ENCODE data around the gene CFAP161. TPM values are rescaled to one million over a fixed set of nuclear protein-coding genes. Genes with fewer than 3 reads are reported as not detected.
"Not testable (repeated sequence)": the region's sequence is repeated elsewhere in the genome, so short reads cannot be mapped to it uniquely, and the experiment has no call there.

The CFAP161 gene
- total RNA-seq, 1 donor from 2014 or later: 0.36 TPM

DNA sequence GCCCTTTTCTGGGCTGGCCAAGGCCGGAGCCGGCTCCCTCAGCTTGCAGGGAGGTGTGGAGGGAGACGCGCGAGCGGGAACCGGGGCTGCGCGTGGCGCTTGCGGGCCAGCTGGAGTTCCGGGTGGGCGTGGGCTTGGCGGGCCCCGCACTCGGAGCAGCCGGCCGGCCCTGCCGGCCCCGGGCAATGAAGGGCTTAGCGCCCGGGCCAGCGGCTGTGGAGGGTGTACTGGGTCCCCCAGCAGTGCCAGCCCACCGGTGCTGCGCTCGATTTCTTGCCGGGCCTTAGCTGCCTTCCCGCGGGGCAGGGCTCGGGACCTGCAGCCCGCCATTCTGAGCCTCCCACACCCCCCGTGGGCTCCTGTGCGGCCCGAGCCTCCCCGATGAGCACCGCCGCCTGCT lies 24.5 kb downstream of the CFAP161 start:
- ATAC-seq: not testable (repeated sequence)

GRCh38 chr15:81160312-81161159 lies 26.5 kb downstream of the CFAP161 start:
- ATAC-seq: peak; percentile 7

GRCh38 chr15:81161160-81161673 lies 27.1 kb downstream of the CFAP161 start:
- ATAC-seq: no peak

- no peak for ATAC-seq
Measured at GRCh38 chr15:81161851-81162250, 27.8 kb downstream of the CFAP161 start.

GRCh38 chr15:81163961-81164800 lies 30.1 kb downstream of the CFAP161 start:
- ATAC-seq: no peak

GRCh38 chr15:81165535-81165934 lies 31.5 kb downstream of the CFAP161 start:
- peak; percentile 58 for ATAC-seq

- ATAC-seq: no peak
Measured at GRCh38 chr15:81166636-81167305, 32.7 kb downstream of the CFAP161 start.

DNA sequence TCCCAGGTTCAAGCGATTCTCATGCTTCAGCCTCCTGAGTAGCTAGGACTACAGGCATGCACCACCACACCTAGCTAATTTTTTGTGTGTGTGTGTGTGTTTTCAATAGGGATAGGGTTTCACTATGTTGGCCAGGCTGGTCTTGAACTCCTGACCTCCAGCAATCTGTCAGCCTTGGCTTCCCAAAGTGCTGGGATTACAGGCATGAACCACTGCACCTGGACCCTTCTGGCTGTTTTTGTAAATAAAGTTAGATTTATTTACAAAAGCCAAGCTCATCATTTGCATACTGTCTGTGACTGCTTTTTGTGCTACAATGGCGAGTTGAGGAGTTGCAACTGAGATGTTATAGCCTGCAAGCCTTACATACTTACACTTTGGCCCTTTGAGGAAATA lies 34.1 kb downstream of the CFAP161 start:
- no peak for ATAC-seq

GRCh38 chr15:81168644-81169043 lies 34.6 kb downstream of the CFAP161 start:
- no peak for ATAC-seq

- ATAC-seq: no peak
Measured at GRCh38 chr15:81170511-81170910, 36.4 kb downstream of the CFAP161 start.

GRCh38 chr15:81171286-81171685 lies 37.2 kb downstream of the CFAP161 start:
- no peak for ATAC-seq

- no peak for ATAC-seq
Measured at GRCh38 chr15:81174125-81174791, 40.2 kb downstream of the CFAP161 start.

GRCh38 chr15:81174792-81175327 lies 40.8 kb downstream of the CFAP161 start:
- ATAC-seq: no peak

- ATAC-seq: no peak
Measured at GRCh38 chr15:81175496-81175895, 41.4 kb downstream of the CFAP161 start.

- ATAC-seq: no peak
Measured at GRCh38 chr15:81176291-81176893, 42.3 kb downstream of the CFAP161 start.

- no peak for ATAC-seq
Measured at GRCh38 chr15:81178365-81178764, 44.3 kb downstream of the CFAP161 start.

- no peak for ATAC-seq
Measured at GRCh38 chr15:81181220-81181619, 47.1 kb downstream of the CFAP161 start.

- no peak for ATAC-seq
Measured at GRCh38 chr15:81182031-81182755, 48.1 kb downstream of the CFAP161 start.

DNA sequence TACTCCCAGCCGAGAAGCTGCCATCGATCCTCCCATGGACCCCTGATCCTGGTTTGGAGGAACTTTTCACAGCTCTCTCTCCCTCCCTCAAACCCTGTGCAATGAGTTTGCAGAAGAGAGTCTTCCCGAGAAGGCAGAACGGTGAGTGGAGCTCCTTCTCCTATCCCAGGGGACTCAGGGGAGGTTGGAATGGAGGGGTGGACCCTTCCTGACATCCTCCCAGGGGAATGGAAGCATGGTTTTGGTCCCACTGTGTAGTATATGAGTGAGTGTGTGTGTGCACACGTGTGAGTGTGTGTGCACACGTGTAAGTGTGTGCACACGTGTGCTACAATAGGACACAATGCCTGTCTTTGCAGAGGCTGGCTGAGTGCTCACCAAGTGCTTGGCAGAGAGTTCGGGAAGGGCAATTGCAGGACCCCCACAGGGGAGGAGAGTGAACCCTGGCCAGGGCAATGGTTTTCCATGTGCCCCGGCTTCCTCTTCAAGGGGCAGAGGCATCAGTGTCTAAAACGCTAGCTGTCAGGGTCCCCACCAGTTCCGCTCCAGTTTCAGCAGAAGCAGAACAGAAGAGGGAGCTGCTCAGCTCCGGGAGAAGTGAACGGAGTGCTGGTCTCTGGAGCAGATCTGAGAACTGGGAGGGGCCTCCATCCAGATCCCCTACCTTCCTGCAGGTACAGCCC lies 48.8 kb downstream of the CFAP161 start:
- ATAC-seq: no peak

DNA sequence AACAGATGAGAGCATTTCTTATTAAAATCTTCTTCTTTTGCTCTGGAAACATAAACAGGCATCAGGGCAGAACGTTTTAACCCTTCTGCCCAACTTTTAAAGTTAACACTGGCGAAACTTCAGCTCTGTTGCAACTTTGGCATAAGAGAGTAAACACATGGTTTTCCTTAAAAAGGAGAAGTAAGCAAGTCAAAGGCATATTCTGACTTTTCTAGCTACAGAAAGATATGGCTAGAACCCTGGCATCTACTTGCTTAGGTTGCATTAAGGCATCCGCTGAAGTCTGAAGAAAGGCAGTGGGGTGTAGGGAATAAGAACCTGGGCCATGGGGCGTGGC lies 49.3 kb downstream of the CFAP161 start:
- ATAC-seq: no peak
